Stimulated activated CD4-positive, alpha-beta T cell treated with anti-CD3 and anti-CD28 coated beads, Interleukin-15, amount 100 ng/mL, for 24 hours (primary cell): ENCODE data around the gene TSPEAR.
"Not testable (repeated sequence)": the region's sequence is repeated elsewhere in the genome, so short reads cannot be mapped to it uniquely, and the experiment has no call there.

Source experiments
- DNase-seq: peaks from one replicate; pipeline ENCODE4 v3.0.0-alpha.2; 2020

Gene TSPEAR

GRCh38 chr21:44625756-44626155 is 85.6 kb downstream of the TSPEAR start:
- no peak for DNase-seq

GRCh38 chr21:44623575-44623974 is 87.8 kb downstream of the TSPEAR start:
- DNase-seq = no peak

- no peak for DNase-seq
These were observed 91.5 kb downstream of the TSPEAR start for GRCh38 chr21:44619886-44620285.

- DNase-seq = peak; percentile 53
These were observed 92.5 kb downstream of the TSPEAR start for GRCh38 chr21:44618909-44619308.

DNA sequence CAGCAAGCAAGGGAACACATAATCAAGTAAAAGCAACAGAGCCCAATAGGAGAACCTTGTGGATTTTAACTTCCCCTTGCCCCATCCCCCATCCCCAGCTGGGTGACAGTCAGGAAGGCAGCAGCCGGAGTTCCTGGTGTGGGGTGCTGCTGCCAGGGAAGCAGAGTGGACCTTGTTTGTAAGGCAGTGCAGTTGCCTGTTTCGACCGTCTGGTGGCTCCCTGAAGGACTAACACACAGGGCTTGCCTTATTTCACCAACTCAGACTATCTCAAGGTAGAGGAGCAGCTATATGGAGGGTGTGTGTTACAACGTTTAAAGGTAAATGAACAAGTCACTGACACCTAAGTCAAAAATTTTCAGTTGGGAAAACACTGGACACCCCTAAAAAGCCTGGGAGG is 92.9 kb downstream of the TSPEAR start:
- peak; percentile 19 for DNase-seq

DNA sequence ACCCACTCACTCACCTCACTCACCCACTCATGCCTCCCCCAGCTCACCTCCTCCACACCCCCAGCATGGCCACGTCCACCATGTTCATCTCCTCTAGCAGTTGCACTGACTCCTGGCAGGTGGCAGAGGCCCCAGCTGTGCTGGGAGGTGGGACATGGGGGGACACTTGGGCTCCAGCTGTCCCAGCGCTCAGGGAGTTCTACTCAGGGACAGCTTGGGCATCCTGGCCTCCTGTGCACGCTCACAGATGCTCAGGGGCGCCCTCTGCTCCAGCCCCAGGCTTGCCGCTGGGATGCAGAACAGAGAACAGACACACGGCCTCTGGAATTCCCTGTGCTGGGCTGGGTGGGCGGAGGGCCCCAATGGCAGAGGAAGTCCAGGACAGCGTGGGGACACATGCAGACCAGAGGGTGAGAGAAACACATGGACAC is 94.3 kb downstream of the TSPEAR start:
- DNase-seq = no peak

DNA sequence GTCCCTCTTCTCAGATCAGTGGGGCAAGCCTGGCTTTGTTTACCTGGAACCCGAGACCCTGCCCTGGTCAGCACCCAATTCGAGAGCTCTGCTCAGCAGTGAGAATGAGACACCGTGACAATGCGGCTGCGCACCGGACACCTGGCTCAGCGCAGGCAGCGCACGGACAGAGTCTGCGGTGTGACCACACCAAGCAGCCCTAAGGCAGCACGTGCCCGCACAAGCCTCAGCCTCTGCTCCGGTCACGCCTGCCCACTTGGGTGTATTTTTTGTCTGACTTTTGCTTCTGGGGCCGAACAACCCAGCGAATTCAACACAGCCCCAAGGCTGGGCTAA is 94.8 kb downstream of the TSPEAR start:
- no peak for DNase-seq

- DNase-seq = no peak
These were observed 95.3 kb downstream of the TSPEAR start for GRCh38 chr21:44615911-44616590.

DNA sequence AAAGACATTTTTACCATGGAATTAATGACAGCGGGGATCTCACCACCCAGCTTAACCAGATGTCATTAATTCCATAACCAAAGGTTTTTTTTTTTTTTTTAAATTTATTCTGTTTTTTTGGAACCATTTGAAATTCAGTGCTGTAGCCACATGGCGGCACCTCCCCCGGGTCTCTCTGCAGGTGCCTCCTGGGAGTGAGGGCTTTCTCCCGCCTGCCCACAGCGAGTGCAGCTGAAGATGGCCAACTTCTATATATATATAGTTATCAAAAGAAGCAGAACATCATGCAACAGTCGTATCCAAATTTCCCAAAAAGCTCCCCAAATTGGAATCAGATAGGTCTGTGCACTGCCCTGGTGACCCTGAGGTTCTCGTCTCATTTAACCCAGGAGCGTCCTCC is 95.9 kb downstream of the TSPEAR start:
- no peak for DNase-seq

DNA sequence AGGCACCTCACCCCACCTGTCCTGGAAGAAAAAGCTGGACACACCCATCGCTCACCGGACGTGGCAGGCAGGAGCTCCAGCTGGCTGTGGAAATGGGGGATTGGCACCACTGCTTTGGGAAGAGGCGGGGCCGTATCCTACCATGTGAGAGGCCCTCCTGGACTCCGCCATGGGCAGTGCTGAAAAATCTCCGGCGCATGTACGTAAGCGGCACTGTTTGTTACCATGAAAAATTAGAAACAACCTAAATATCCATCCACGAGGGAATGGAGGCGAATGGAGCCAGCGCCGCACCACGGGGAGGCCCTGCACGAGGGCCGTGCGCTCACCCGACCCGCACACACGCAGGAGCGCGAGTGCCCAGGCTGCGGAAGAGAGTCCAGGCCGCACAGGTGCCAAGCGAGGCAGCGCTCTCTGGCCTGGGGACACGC is 96.4 kb downstream of the TSPEAR start:
- DNase-seq = no peak

- no peak for DNase-seq
These were observed 97.2 kb downstream of the TSPEAR start for GRCh38 chr21:44614161-44614631.

- DNase-seq = no peak
These were observed 97.8 kb downstream of the TSPEAR start for GRCh38 chr21:44613386-44614155.

DNA sequence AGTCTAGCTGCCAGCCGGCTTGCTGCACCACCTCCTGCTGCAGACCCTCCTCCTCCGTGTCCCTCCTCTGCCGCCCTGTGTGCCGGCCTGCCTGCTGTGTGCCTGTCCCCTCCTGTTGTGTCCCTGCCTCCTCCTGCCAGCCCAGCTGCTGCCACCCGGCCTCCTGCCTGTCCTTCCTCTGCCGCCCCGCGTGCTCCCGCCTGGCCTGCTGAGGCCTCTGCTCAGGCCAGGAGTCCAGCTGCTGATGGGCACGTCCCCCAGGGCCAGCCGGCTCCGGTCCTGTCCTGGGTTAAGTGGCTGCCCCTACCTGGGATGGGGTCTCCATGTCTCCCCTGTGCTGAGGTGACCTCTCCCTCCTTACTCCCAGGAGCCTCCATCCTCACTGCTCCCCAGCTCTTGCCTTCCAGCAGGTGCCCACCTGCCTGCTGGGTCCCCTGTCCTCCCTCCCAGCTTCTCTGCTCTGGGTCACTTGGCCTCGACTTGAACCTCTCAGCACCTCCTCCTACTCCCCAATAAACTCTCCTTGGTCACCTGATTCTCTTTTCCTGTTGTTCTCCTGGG is 98.6 kb downstream of the TSPEAR start:
- no peak for DNase-seq

DNA sequence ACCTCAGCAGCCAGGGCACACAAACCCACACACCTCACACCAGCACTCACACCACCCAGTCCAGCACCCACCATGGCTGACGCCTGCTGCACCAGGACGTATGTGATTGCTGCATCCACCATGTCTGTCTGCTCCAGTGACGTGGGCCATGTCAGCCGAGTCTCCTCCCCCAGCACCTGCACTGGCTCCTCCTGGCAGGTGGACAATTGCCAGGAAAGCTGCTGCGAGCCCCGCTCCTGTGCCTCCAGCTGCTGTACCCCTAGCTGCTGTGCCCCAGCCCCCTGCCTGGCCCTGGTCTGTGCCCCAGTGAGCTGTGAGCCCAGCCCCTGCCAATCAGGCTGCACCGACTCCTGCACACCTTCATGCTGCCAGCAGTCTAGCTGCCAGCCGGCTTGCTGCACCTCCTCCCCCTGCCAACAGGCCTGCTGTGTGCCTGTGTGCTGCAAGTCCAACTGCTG is 99.3 kb downstream of the TSPEAR start, which contains the start of gene KRTAP10-8:
Gene KRTAP10-8 (plus strand): TSS at position 51 of the 458 bp plus-strand sequence. CDS start 22 bp downstream, at position 73.
- no peak for DNase-seq

- no peak for DNase-seq
These were observed 99.8 kb downstream of the TSPEAR start for GRCh38 chr21:44611551-44611950.

- DNase-seq = not testable (repeated sequence)
These were observed 101.1 kb downstream of the TSPEAR start for GRCh38 chr21:44610157-44610843.

GRCh38 chr21:44609193-44609592 is 102.2 kb downstream of the TSPEAR start:
- no peak for DNase-seq

DNA sequence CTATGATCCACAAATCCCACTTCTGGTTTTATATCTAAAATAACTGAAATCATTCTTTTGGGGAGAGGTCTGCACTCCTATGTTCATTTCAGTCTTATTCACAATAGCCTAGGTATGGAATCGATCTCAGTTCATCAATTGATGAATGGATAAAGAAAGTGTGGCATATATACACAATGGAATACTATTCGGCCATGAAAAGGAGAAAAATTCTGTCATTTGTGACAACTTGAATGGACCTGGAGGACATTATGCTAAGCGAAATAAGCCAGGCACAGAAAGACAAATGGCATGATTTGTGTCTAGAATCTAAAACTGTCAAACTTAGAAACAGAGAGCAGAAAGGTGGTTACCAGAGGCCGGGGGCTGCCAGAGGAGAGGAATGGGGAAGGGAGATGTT is 104.9 kb downstream of the TSPEAR start:
- DNase-seq = no peak

GRCh38 chr21:44603911-44604310 is 107.5 kb downstream of the TSPEAR start:
- DNase-seq = no peak

DNA sequence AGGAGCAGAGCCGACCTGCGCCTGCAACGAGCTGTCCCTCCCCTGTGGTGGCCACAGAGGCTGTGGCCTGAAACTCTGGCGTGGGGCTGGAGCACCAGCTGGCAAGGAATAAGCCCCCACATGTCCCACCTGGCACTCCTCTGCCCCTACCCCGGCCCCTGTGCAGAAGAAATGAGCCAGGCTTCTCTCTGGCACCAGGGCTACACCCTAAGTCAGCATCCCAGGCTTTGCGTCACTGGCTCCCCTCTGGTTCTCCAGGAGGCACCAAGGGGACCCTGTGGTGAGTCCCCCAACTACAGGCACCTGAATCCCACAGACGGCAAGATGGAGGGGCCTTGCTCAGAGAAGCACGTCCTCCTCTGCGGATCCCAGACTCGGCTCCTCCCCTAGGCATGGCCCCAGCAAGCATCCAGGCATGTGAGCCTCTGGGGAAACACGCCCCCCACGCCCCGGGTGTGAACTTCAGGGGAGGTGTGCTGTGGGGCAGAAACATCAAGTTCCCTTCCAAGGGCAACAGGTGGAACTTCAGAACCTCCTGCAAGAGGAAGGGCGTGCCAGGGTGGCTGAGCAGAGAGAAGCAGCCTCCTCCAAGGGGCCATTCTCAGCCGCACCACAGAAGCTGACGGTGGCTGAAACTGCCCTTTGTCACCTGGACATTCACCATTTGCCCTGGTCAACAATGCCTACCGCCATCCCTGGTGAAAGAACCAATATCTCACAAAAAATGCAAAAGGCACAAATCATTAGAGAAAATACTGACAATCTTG is 108.1 kb downstream of the TSPEAR start:
- no peak for DNase-seq

GRCh38 chr21:44602463-44602850 is 108.9 kb downstream of the TSPEAR start:
- no peak for DNase-seq
